GM12864 (cell line): ENCODE results near the gene HOXA1.

ENCODE experiments used
- DNase-seq: peaks from one replicate; pipeline ENCODE4 v3.0.0-alpha.2; 2011; ENCODE audit warnings: low read depth
- H3K4me3 ChIP-seq: 2 replicates; pipeline ENCODE4 v1.5.1; 2011; ENCODE audit warnings: mild to moderate bottlenecking, low read depth, low read length, control low read depth
- TF ChIP-seq, protein P1 (sequence below): IDR thresholded peaks from 2 replicates; pipeline ENCODE4 v1.5.1; 2011; ENCODE audit warnings: low read depth, mild to moderate bottlenecking, moderate library complexity, low read length, control low read depth, inconsistent platforms; ENCODE audit errors: missing control alignments

The HOXA1 gene

DNA sequence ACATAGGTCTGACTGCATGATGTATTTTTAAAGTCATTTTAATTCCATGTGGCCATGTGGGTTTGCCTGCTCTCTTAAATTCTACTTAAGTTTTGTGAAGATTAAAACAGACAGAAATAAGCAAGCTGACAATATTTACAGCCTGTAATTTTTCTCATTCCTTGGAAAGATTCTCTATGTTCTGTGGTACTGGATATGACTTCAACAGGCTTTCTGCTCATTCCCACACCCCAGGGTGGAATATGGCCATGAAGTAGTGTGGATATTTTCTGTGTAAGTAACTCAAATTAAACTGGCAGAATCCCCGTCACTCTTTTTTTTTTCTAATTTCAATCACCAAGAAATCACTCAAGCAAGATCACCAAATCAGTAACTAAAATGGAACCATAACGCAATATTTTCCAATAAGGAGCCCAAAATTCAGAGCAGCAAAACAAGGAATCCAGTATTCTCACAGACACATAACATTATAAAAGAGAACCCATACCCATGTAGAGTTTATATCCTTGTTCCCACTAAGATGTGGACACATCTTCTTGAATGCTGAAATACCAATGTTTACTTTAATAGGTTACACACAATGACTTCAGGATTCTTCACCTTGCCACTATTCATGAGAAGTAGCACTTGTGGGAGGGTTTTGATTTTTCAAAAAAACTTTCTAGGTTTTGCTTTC, 42.0 kb upstream of the HOXA1 start:
- TF ChIP-seq, protein P1, sequence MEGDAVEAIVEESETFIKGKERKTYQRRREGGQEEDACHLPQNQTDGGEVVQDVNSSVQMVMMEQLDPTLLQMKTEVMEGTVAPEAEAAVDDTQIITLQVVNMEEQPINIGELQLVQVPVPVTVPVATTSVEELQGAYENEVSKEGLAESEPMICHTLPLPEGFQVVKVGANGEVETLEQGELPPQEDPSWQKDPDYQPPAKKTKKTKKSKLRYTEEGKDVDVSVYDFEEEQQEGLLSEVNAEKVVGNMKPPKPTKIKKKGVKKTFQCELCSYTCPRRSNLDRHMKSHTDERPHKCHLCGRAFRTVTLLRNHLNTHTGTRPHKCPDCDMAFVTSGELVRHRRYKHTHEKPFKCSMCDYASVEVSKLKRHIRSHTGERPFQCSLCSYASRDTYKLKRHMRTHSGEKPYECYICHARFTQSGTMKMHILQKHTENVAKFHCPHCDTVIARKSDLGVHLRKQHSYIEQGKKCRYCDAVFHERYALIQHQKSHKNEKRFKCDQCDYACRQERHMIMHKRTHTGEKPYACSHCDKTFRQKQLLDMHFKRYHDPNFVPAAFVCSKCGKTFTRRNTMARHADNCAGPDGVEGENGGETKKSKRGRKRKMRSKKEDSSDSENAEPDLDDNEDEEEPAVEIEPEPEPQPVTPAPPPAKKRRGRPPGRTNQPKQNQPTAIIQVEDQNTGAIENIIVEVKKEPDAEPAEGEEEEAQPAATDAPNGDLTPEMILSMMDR: no peak
- DNase-seq: no peak
- H3K4me3 ChIP-seq: no peak overlapping the region

DNA sequence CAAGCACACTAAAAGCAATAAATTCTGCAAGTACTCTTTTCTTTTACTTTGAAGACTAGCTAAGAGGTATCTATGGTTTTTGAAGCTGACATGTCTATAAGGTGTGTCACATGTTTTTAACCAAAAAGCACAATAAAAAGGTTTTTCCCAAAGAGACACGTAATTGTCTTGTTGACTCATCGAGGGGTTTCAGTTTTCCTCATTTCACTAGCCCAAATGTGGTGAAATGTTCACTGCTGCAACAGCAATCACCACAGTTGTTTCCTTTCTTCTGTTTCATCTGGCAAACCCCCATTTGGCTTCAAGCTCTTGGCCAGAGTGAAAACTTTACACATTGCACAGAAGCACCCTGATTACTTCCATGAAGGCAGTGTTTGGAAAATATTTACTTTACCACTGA, 38.6 kb upstream of the HOXA1 start:
- TF ChIP-seq, protein P1: no peak

DNA sequence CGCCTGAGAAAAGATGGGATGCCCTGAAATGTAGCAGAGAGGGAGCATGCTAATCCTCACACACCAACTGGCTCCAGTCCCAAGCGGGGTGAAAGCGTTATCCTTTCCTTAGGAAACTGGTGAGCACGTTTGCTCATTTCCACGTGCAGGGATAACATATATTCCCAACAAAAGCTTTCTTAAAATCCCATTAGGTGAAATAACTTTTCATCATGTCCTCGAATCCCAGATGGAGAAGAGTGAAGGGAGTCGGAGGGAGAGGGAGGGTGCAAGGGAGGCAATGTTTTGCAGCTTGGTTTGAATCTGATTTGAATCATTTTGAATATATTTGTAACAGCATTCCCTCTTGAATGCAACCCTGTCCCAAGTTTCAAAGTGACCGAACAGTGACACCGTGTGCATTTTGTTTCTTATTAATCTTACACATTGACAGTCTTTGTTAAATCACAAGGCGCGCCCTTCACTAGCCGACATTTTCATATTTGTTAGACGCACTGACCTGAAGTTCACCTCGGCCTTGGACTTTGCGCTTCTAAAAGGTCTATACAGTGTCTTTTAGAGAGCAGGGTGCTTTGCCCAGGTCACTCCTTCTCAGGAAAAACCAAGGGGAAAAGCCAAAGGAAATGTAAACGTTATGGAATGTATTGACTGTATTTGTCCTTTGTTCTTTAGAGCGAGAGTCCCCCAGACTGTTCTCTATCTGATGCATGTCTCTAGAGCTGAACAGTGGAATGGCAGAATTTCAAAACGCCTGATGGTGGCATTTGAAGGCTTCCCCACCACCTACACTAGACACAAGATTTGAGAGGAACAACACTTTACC, 37.8 kb upstream of the HOXA1 start:
- H3K4me3 ChIP-seq: no peak overlapping the region

More for the DNA sequence above, 38.6 kb upstream of the HOXA1 start:
- no peak for DNase-seq
- no peak overlapping the region for H3K4me3 ChIP-seq

DNA sequence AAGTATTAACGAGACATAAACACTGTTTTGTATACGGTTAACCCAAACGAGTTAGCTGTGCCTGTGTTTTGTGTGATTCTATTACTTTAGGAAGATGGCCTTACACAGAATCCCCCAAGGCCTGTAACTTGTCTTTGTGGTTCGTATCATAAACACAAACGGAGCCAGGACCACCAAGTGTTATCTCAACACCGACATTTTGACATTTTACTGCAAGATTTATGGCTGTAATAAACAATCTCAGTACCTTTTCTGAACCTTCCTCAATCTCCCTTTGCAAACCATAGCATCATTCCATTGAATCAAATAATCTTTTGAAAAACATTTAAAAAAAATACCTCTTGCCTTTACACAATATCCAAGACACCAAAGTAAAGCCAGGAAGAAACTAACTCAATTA, 37.2 kb upstream of the HOXA1 start:
- DNase-seq: no peak
- TF ChIP-seq, protein P1: no peak
- H3K4me3 ChIP-seq: no peak overlapping the region

More for the DNA sequence above, 37.8 kb upstream of the HOXA1 start:
- TF ChIP-seq, protein P1: no peak
- DNase-seq: no peak

DNA sequence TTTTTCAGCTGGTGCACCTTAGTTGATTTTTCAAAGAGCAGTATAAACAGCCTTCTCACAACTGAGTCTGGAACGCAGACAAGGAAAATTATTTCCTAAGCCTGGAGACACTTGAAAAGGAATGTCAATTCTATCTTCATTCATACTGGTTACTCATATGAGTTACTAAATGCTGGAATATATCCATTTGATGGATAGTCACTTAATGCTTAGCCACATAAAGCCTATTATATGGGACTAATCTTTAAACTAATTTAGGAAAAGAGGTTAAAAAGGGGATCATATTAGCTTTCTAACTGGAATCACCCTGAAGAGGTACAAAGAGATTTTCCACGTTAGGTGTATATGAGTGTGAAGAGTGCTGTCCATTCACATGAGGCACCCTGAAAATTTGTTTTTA, 36.4 kb upstream of the HOXA1 start:
- DNase-seq: no peak
- H3K4me3 ChIP-seq: no peak overlapping the region
- TF ChIP-seq, protein P1: no peak

DNA sequence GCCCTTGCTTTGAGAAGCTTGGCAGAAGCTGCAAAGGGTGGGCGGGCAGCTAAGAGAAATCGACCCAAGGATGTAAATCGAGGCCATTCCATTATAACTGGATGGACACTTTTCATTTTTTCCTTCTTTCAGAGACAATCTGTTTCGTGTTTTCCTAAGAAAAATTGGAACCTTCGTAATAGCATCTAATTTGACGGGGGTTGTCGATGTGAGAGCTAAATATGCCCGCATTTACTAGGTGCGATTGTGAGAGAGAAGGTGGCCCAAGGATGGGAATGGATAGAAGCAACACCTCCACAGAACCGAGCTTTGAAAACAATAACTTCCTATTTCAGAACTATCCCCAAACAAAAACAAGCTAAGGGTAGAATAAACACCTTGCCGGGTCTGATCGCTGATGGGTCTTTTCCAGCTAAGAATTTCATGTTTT, 35.6 kb upstream of the HOXA1 start:
- H3K4me3 ChIP-seq: peak overlapping the region; percentile 50
- TF ChIP-seq, protein P1: no peak

More for the DNA sequence above, 35.6 kb upstream of the HOXA1 start:
- no peak for DNase-seq
